Brain microvascular endothelial cell (primary cell): Measurements from ENCODE around the gene DENND6B.
"Not testable (repeated sequence)": the region's sequence is repeated elsewhere in the genome, so short reads cannot be mapped to it uniquely, and the experiment has no call there.

Source experiments
- DNase-seq: peaks from one replicate; pipeline ENCODE4 v3.0.0-alpha.2; 2020
- H3K27ac ChIP-seq: fragments of 250-450 bp; sonication (Bioruptor Pico); 2 replicates; pipeline ENCODE4 v1.5.1; 2020; ENCODE audit warnings: mild to moderate bottlenecking, moderate library complexity
- H3K27me3 ChIP-seq: fragments of 250-450 bp; sonication (Bioruptor Pico); replicated peaks from 2 replicates; pipeline ENCODE4 v1.5.1; 2020; ENCODE audit warnings: mild to moderate bottlenecking
- H3K36me3 ChIP-seq: fragments of 250-450 bp; sonication (Bioruptor Pico); replicated peaks from 2 replicates; pipeline ENCODE4 v1.5.1; 2020; ENCODE audit warnings: mild to moderate bottlenecking
- H3K4me3 ChIP-seq: 2 replicates; pipeline ENCODE4 v1.5.1; 2011; ENCODE audit warnings: low read depth, mild to moderate bottlenecking, control low read depth, low read length, moderate library complexity
- CTCF ChIP-seq: IDR thresholded peaks from 2 replicates; pipeline ENCODE4 v1.5.1; 2011; ENCODE audit warnings: low read depth, mild to moderate bottlenecking, moderate library complexity, low read length, control low read depth, inconsistent platforms; ENCODE audit errors: missing control alignments
- in situ Hi-C: cut with HindIII; loops from 2 replicates; pipeline ENCODE4 v1.10.0; 2017; ENCODE audit warnings: low sequenced_read_pairs, low pct_ligation_motif_present

Gene DENND6B

DNA sequence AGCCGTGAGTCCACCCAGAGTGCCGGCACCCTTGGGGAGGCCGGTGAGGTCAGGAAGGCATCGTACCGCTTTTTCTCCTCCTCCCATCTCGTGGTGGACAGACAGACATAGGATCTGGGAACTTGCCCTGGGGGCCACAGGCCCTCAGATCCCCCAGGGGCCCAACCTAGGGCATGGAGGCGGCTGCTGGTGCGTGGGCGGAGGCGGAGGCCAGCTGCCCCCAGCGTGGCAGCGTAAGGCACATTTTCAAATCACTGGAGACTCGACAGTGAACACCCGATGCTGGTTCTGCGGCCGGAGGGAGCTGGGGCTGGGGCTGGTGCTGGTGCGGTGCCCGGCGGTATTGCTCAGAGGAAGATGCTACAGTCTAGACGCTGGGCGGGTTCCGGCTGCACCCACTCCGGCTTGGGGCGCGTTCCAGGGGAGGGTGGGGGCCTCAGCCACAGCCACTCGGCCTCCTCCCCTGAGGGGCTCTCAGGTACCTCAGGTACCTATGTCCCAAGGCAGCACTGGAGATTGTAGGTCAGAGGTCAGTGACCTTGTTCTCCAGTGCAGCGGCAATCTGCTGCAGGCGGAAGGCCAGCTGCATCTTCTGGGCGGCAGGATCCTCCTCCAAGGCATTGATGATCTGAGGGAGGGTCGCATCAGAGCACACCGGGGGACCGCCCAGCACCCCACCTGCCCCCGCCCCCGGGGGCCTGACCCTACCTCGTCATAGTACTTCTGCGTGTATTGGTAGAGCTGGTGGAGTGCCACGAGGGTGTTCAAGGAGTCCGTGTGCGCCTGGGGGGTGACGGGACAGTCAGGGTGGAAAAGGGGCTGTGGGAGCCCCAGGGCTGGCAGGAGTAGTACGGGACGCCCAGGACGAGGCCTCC, 51.4 kb downstream of the DENND6B start:
- no peaks in the 10 kb centered on the region for H3K27me3 ChIP-seq

GRCh38 chr22:50274771-50275170, 52.0 kb downstream of the DENND6B start:
- no peak overlapping the region for H3K4me3 ChIP-seq
- in situ Hi-C loops, result no loop called here
- no peaks in the 10 kb centered on the region for H3K27me3 ChIP-seq
- H3K27ac ChIP-seq, result no peak overlapping the region
- H3K36me3 ChIP-seq, result peaks cover 44% of the 10 kb centered on the region
- DNase-seq, result no peak
- no peak for TF ChIP-seq CTCF

More for the DNA sequence above, 51.4 kb downstream of the DENND6B start:
- Histone ChIP-seq H3K4me3 (no peak overlapping the region), H3K27ac (no peak overlapping the region), H3K36me3 (peaks cover 50% of the 10 kb centered on the region)
- no peak for DNase-seq
- in situ Hi-C loops, result no loop called here
- no peak for TF ChIP-seq CTCF

- H3K36me3 ChIP-seq, result peaks cover 39% of the 10 kb centered on the region
- no peaks in the 10 kb centered on the region for H3K27me3 ChIP-seq
- peak; percentile 35 for DNase-seq
- peak; percentile 48 for TF ChIP-seq CTCF
- H3K4me3 ChIP-seq, result no peak overlapping the region
- no peak overlapping the region for H3K27ac ChIP-seq
- in situ Hi-C loops, result no loop called here
Observed at GRCh38 chr22:50274311-50274710, 52.5 kb downstream of the DENND6B start.

DNA sequence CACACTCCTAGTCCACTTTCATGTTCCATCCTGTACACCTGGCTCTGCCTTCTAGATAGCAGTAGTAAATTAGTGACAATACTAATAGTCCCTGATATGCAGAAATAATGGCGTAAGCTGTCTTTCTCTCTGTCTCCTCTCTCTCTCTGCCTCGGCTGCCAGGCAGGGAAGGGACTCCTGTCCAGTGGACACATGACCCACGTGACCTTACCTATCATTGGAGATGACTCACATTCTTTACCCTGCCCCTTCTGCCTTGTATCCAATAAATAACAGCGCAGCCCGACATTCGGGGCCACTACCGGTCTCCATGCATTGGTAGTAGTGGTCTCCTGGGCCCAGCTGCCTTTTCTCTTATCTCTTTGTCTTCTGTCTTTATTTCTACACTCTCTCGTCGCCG, 53.0 kb downstream of the DENND6B start:
- H3K4me3 ChIP-seq, in situ Hi-C loops: not testable (repeated sequence)

DNA sequence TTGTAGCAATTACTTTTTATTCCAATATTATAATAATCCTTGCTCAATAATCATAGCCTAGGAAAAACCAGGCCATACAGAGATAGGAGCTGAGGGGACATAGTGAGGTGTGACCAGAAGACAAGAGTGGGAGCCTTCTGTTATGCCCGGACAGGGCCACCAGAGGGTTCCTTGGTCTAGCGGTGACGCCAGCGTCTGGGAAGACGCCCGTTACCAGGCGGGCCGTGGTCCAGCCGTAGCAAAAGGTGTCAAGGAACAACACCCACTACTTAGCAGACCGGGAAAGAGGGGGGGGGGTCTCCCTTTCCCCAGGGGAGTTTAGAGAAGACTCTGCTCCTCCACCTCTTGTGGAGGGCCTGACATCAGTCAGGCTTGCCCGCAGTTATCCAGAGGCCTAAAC, 53.5 kb downstream of the DENND6B start:
- H3K27ac ChIP-seq, in situ Hi-C loops, H3K27me3 ChIP-seq, H3K4me3 ChIP-seq, DNase-seq: not testable (repeated sequence)
- H3K36me3 ChIP-seq, result peaks cover 31% of the 10 kb centered on the region
- peak; percentile 8 for TF ChIP-seq CTCF

More for the DNA sequence above, 53.0 kb downstream of the DENND6B start:
- H3K27ac ChIP-seq, DNase-seq, H3K27me3 ChIP-seq: not testable (repeated sequence)
- peaks cover 34% of the 10 kb centered on the region for H3K36me3 ChIP-seq

- in situ Hi-C loops, result no loop called here
- no peak for TF ChIP-seq CTCF
- no peak for DNase-seq
- Histone ChIP-seq H3K27me3 (no peaks in the 10 kb centered on the region), H3K36me3 (peaks cover 20% of the 10 kb centered on the region), H3K4me3 (no peak overlapping the region), H3K27ac (no peak overlapping the region)
Observed at GRCh38 chr22:50272044-50272802, 54.6 kb downstream of the DENND6B start.
